ENCODE measurements around the gene RASSF7.

The RASSF7 gene

GRCh38 chr11:610146-610801 lies 49.5 kb downstream of the RASSF7 start:
- no peak for DNase-seq (ENCODE audit: low spot score)

- peak; percentile 63 for DNase-seq (ENCODE audit: low spot score)
Measured at GRCh38 chr11:611001-611996, 50.5 kb downstream of the RASSF7 start.

- peak; percentile 70 for DNase-seq (ENCODE audit: low spot score)
Measured at GRCh38 chr11:612201-612960, 51.6 kb downstream of the RASSF7 start.

GRCh38 chr11:612961-613300 lies 52.2 kb downstream of the RASSF7 start:
- DNase-seq (ENCODE audit: low spot score) = no peak

GRCh38 chr11:613369-613968 lies 52.7 kb downstream of the RASSF7 start:
- peak; percentile 69 for DNase-seq (ENCODE audit: low spot score)
